ENCODE results near the gene ATOH8. TPM values are rescaled to one million over a fixed set of nuclear protein-coding genes. Genes with fewer than 3 reads are reported as not detected.

Gene ATOH8
- total RNA-seq, 5 donors from 2014 or later (not counting 1 experiment from before 2014, with no cell fraction given) = 0.20 TPM; not detected in 4

GRCh38 chr2:85785871-85786270 is 32.1 kb downstream of the ATOH8 start:
- Histone ChIP-seq H3K9me3 (no peaks in the 10 kb centered on the region), H3K27ac (ENCODE audit: low read length) (no peak overlapping the region), H3K4me1 (ENCODE audit: control insufficient read depth in 1 of 2, extremely low read depth in 1 of 2, insufficient read depth in 2 of 2, low read length in 2 of 2) (peaks cover 0 to 10% of the 10 kb centered on the region in 2 experiments), H3K4me3 (ENCODE audit: control insufficient read depth in 1 of 2, extremely low read depth in 1 of 2, low read length in 1 of 2) (no peak overlapping the region), H3K36me3 (ENCODE audit: control insufficient read depth in 2 of 2, extremely low read depth in 1 of 2, insufficient read depth in 1 of 2, low read length in 1 of 2) (no peaks in the 10 kb centered on the region), H3K27me3 (replicated peaks in 1 of 2; ENCODE audit: control insufficient read depth in 2 of 2, extremely low read depth in 1 of 2, insufficient read depth in 2 of 2, low read length in 1 of 2) (peaks cover 0 to 31% of the 10 kb centered on the region in 2 experiments)
- Mint-ChIP-seq H3K9me3 (no peaks in the 10 kb centered on the region), H3K4me1 (peaks cover 0 to 2% (median 2%) of the 10 kb centered on the region in 3 donors), H3K4me3 (no peak overlapping the region), H3K27me3 (peaks cover 0 to 17% of the 10 kb centered on the region in 2 donors), H3K36me3 (no peaks in the 10 kb centered on the region), H3K27ac (no peak overlapping the region)
- no peak for ATAC-seq (replicated peaks in 1 of 4)
- no peak for DNase-seq
- POLR2A ChIA-PET = no interaction called here
- CTCF ChIA-PET = no interaction called here
- 78% methylated on average over 4 of the region's 4 CpGs for WGBS (ENCODE audit: insufficient coverage)

DNA sequence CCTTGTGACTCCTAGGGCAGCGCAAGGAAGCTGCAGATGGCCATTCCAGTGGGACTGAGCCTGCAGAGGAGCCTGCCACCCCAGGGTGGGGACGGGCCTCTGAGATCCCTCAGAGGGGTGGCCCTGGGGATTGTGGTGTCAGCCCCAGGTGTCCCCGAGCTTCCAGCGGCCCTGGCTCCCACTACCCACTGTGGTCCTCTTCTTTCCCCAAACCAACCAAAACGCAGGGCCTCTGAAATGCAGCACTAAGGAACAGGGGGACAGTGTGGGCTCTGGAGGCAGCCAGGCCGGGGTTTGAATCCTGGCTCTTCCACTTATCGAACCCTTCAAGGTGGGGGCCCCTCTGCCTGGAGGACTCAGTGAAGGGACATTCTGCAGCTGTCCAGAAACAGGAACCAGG is 32.7 kb downstream of the ATOH8 start:
- no peaks in the 10 kb centered on the region for H3K9me3 ChIP-seq
- DNase-seq (no peak), ATAC-seq (replicated peaks in 1 of 4) (no peak)
- Mint-ChIP-seq H3K4me3 (no peak overlapping the region), H3K9me3 (no peaks in the 10 kb centered on the region), H3K27ac (no peak overlapping the region), H3K4me1 (peaks cover 0 to 2% (median 2%) of the 10 kb centered on the region in 3 donors), H3K36me3 (no peaks in the 10 kb centered on the region), H3K27me3 (peaks cover 0 to 21% of the 10 kb centered on the region in 2 donors)
- H3K27ac ChIP-seq (ENCODE audit: low read length) = no peak overlapping the region
- POLR2A ChIA-PET = no interaction called here
- H3K27me3 ChIP-seq (replicated peaks in 1 of 2; ENCODE audit: control insufficient read depth in 2 of 2, extremely low read depth in 1 of 2, insufficient read depth in 2 of 2, low read length in 1 of 2) = peaks cover 0 to 31% of the 10 kb centered on the region in 2 experiments
- CTCF ChIA-PET = interaction anchor here in 1 of 2 donors (0.5 kb wide), 1 partner anchor 76 kb away, joined by 4 read pairs; no protein-coding TSS in a partner anchor
- no peak overlapping the region for H3K4me3 ChIP-seq (ENCODE audit: control insufficient read depth in 1 of 2, extremely low read depth in 1 of 2, low read length in 1 of 2)
- H3K36me3 ChIP-seq (ENCODE audit: control insufficient read depth in 2 of 2, extremely low read depth in 1 of 2, insufficient read depth in 1 of 2, low read length in 1 of 2) = no peaks in the 10 kb centered on the region
- H3K4me1 ChIP-seq (ENCODE audit: control insufficient read depth in 1 of 2, extremely low read depth in 1 of 2, insufficient read depth in 2 of 2, low read length in 2 of 2) = peaks cover 0 to 10% of the 10 kb centered on the region in 2 experiments
- WGBS (ENCODE audit: insufficient coverage) = 79% methylated on average over 4 of the region's 7 CpGs

DNA sequence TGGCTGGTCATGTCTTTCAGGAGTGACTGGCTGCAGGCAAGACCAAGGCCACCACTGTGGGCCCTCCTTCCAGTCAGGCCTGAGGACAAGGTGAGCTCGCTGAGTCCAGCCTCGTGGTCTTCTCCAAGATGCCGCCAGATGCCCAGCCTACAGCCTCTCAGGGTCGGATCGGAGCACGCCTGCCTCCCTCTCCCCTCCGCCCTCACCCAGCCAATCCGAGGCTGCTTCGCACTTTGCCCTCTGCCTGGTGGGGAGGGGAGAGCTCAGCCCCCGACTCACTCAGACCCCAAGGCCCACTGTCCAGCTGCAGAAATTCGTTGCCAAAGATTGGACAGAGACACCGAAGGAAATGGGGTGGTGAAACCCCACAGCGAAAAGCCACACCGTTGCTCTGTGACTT is 33.1 kb downstream of the ATOH8 start:
- Histone ChIP-seq H3K36me3 (ENCODE audit: control insufficient read depth in 2 of 2, extremely low read depth in 1 of 2, insufficient read depth in 1 of 2, low read length in 1 of 2) (no peaks in the 10 kb centered on the region), H3K27ac (ENCODE audit: low read length) (no peak overlapping the region), H3K4me3 (ENCODE audit: control insufficient read depth in 1 of 2, extremely low read depth in 1 of 2, low read length in 1 of 2) (no peak overlapping the region), H3K9me3 (no peaks in the 10 kb centered on the region), H3K4me1 (ENCODE audit: control insufficient read depth in 1 of 2, extremely low read depth in 1 of 2, insufficient read depth in 2 of 2, low read length in 2 of 2) (peaks cover 0 to 10% of the 10 kb centered on the region in 2 experiments), H3K27me3 (replicated peaks in 1 of 2; ENCODE audit: control insufficient read depth in 2 of 2, extremely low read depth in 1 of 2, insufficient read depth in 2 of 2, low read length in 1 of 2) (peaks cover 0 to 35% of the 10 kb centered on the region in 2 experiments)
- Mint-ChIP-seq H3K36me3 (no peaks in the 10 kb centered on the region), H3K27ac (no peak overlapping the region), H3K4me3 (no peak overlapping the region), H3K4me1 (peaks cover 0 to 2% (median 2%) of the 10 kb centered on the region in 3 donors), H3K9me3 (no peaks in the 10 kb centered on the region), H3K27me3 (peaks cover under 1 to 24% of the 10 kb centered on the region in 2 donors)
- WGBS (ENCODE audit: insufficient coverage) = 71% methylated on average over 7 of the region's 14 CpGs
- ChIA-PET POLR2A (no interaction called here), CTCF (no interaction called here)
- ATAC-seq (replicated peaks in 1 of 4) (no peak), DNase-seq (no peak)

- ChIA-PET POLR2A (no interaction called here), CTCF (no interaction called here)
- 88% methylated on average over 7 of the region's 8 CpGs for WGBS (ENCODE audit: insufficient coverage)
- Mint-ChIP-seq H3K27me3 (peaks cover 6 to 27% of the 10 kb centered on the region in 2 donors), H3K36me3 (no peaks in the 10 kb centered on the region), H3K27ac (no peak overlapping the region), H3K4me3 (no peak overlapping the region), H3K9me3 (no peaks in the 10 kb centered on the region), H3K4me1 (peaks cover 0 to 2% (median 2%) of the 10 kb centered on the region in 3 donors)
- ATAC-seq (replicated peaks in 1 of 4) (no peak), DNase-seq (no peak)
- no peak overlapping the region for H3K4me3 ChIP-seq (ENCODE audit: control insufficient read depth in 1 of 2, extremely low read depth in 1 of 2, low read length in 1 of 2)
- H3K27me3 ChIP-seq (replicated peaks in 1 of 2; ENCODE audit: control insufficient read depth in 2 of 2, extremely low read depth in 1 of 2, insufficient read depth in 2 of 2, low read length in 1 of 2) = peaks cover 0 to 37% of the 10 kb centered on the region in 2 experiments
- no peaks in the 10 kb centered on the region for H3K9me3 ChIP-seq
- H3K4me1 ChIP-seq (ENCODE audit: control insufficient read depth in 1 of 2, extremely low read depth in 1 of 2, insufficient read depth in 2 of 2, low read length in 2 of 2) = peaks cover 0 to 10% of the 10 kb centered on the region in 2 experiments
- no peaks in the 10 kb centered on the region for H3K36me3 ChIP-seq (ENCODE audit: control insufficient read depth in 2 of 2, extremely low read depth in 1 of 2, insufficient read depth in 1 of 2, low read length in 1 of 2)
- H3K27ac ChIP-seq (ENCODE audit: low read length) = no peak overlapping the region
Observed at GRCh38 chr2:85787282-85787980, 33.6 kb downstream of the ATOH8 start.

DNA sequence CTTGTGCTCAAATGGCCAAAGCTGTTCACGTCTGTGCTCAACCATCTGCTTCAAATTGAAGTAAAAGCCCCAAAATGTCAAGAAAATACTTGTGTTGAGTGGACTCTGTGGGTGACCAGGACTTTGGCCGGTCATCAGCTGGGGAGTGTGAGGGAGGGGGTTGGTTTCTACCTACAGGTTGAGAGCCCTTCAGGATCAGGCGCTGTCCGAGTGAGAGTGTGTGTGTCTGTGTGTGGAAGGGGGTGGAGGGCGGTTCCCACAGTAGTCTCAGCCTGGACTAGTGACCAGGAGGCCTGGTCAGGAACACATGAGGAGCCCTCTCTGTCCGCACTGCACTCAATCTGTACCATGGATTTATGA is 34.2 kb downstream of the ATOH8 start:
- no peaks in the 10 kb centered on the region for H3K9me3 ChIP-seq
- H3K36me3 Mint-ChIP-seq = no peaks in the 10 kb centered on the region
- H3K4me1 ChIP-seq (ENCODE audit: control insufficient read depth in 1 of 2, extremely low read depth in 1 of 2, insufficient read depth in 2 of 2, low read length in 2 of 2) = peaks cover 0 to 10% of the 10 kb centered on the region in 2 experiments
- POLR2A ChIA-PET = no interaction called here
- H3K27ac ChIP-seq (ENCODE audit: low read length) = no peak overlapping the region
- ATAC-seq (replicated peaks in 1 of 4) (no peak), DNase-seq (no peak)
- H3K4me3 Mint-ChIP-seq = no peak overlapping the region
- H3K27ac Mint-ChIP-seq = no peak overlapping the region
- 73% methylated on average over 5 of the region's 6 CpGs for WGBS (ENCODE audit: insufficient coverage)
- H3K27me3 Mint-ChIP-seq = peaks cover 9 to 32% of the 10 kb centered on the region in 2 donors
- no peak overlapping the region for H3K4me3 ChIP-seq (ENCODE audit: control insufficient read depth in 1 of 2, extremely low read depth in 1 of 2, low read length in 1 of 2)
- CTCF ChIA-PET = no interaction called here
- no peaks in the 10 kb centered on the region for H3K36me3 ChIP-seq (ENCODE audit: control insufficient read depth in 2 of 2, extremely low read depth in 1 of 2, insufficient read depth in 1 of 2, low read length in 1 of 2)
- no peaks in the 10 kb centered on the region for H3K9me3 Mint-ChIP-seq
- H3K4me1 Mint-ChIP-seq = peaks cover 0 to 2% (median 2%) of the 10 kb centered on the region in 3 donors
- peaks cover 0 to 40% of the 10 kb centered on the region in 2 experiments for H3K27me3 ChIP-seq (replicated peaks in 1 of 2; ENCODE audit: control insufficient read depth in 2 of 2, extremely low read depth in 1 of 2, insufficient read depth in 2 of 2, low read length in 1 of 2)

DNA sequence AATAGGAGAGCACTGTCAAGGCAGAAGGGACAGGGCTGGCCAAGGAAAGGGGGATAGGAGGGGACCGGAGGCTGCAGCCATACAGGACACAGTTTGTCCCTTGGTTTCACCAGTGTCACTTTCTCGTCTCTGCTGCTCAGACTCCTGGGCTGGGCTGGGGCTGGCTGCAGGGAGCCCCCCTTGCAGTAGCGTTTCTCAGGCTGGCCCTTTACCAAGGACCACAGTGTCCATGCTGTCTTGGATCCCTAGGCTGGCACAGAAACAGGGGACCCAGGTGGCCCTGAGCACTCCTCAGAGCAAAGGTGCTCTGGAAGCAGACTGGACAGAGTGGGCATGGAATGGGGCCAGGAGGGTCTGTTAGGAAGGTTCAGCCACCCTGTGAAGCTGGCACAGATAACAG is 34.8 kb downstream of the ATOH8 start:
- peaks cover 0 to 10% of the 10 kb centered on the region in 2 experiments for H3K4me1 ChIP-seq (ENCODE audit: control insufficient read depth in 1 of 2, extremely low read depth in 1 of 2, insufficient read depth in 2 of 2, low read length in 2 of 2)
- no peak overlapping the region for H3K27ac ChIP-seq (ENCODE audit: low read length)
- no peak overlapping the region for H3K27ac Mint-ChIP-seq
- H3K9me3 Mint-ChIP-seq = no peaks in the 10 kb centered on the region
- H3K36me3 ChIP-seq (ENCODE audit: control insufficient read depth in 2 of 2, extremely low read depth in 1 of 2, insufficient read depth in 1 of 2, low read length in 1 of 2) = no peaks in the 10 kb centered on the region
- no peak overlapping the region for H3K4me3 Mint-ChIP-seq
- WGBS (ENCODE audit: insufficient coverage) = 68% methylated on average over 3 of the region's 3 CpGs
- POLR2A ChIA-PET = no interaction called here
- no peaks in the 10 kb centered on the region for H3K9me3 ChIP-seq
- peaks cover 9 to 35% of the 10 kb centered on the region in 2 donors for H3K27me3 Mint-ChIP-seq
- CTCF ChIA-PET = no interaction called here
- peaks cover 0 to 42% of the 10 kb centered on the region in 2 experiments for H3K27me3 ChIP-seq (replicated peaks in 1 of 2; ENCODE audit: control insufficient read depth in 2 of 2, extremely low read depth in 1 of 2, insufficient read depth in 2 of 2, low read length in 1 of 2)
- ATAC-seq (replicated peaks in 1 of 4) = no peak
- H3K4me1 Mint-ChIP-seq = peaks cover 0 to 2% (median 2%) of the 10 kb centered on the region in 3 donors
- no peak overlapping the region for H3K4me3 ChIP-seq (ENCODE audit: control insufficient read depth in 1 of 2, extremely low read depth in 1 of 2, low read length in 1 of 2)
- H3K36me3 Mint-ChIP-seq = no peaks in the 10 kb centered on the region
- DNase-seq = no peak
